SK-N-SH (cell line): Measurements from ENCODE around the gene LRRC34. TPM values are rescaled to one million over a fixed set of nuclear protein-coding genes. Genes with fewer than 3 reads are reported as not detected.

ENCODE experiments used
- CTCF ChIA-PET: fragments of 300-600, 350-600 bp; formaldehyde crosslinking; extraction: SDS; loops from one replicate; lab custom pipeline; 2021; lab: Yijun Ruan, JAX
- POLR2A ChIA-PET: fragments of 350-600 bp; sonication (Branson Sonifier 250); formaldehyde crosslinking; extraction: SDS; loops from one replicate; lab custom pipeline; 2020; ENCODE audit warnings: antibody characterized with exemption, inconsistent platforms; lab: Yijun Ruan, JAX
- DNase-seq: peaks from one replicate; pipeline ENCODE4 v3.0.0; 2012
- H2AFZ ChIP-seq: fragments of 200-600 bp; sonication (generic); 2 replicates; pipeline ENCODE4 v1.8.1; 2016; ENCODE audit warnings: antibody characterized with exemption, mild to moderate bottlenecking, low read depth
- H3F3A ChIP-seq: fragments of 200-600 bp; sonication (generic); replicated peaks from 2 replicates; pipeline ENCODE3; 2016; ENCODE audit warnings: antibody characterized with exemption, mild to moderate bottlenecking; ENCODE audit not compliant: insufficient read depth
- H3K27ac ChIP-seq, 2 experiments: fragments of 200-500 bp in 1 of 2; fragments of 200-600 bp in 1 of 2; sonication (Bioruptor generic) in 1 of 2; sonication (generic), shearing (Covaris generic) in 1 of 2; 2 replicates each; pipeline versions ENCODE4 v1.5.1 to v1.6.1; 2014 to 2016; ENCODE audit warnings: low read depth in 2 of 2, inconsistent platforms in 1 of 2, low read length in 1 of 2, mild to moderate bottlenecking in 1 of 2, mixed read lengths in 1 of 2
- H3K27me3 ChIP-seq: fragments of 200-600 bp; sonication (generic), shearing (Covaris generic); 2 replicates; pipeline ENCODE4 v1.6.1; 2016; ENCODE audit warnings: mixed run types; ENCODE audit not compliant: insufficient read depth
- H3K36me3 ChIP-seq, 2 experiments: fragments of 200-500 bp in 1 of 2; fragments of 200-600 bp in 1 of 2; sonication (Bioruptor generic) in 1 of 2; sonication (generic) in 1 of 2; replicated peaks in 1 of 2; 2 replicates each; pipeline versions ENCODE3 to v1.5.1; 2014 to 2016; ENCODE audit warnings: low read length in 1 of 2, mild to moderate bottlenecking in 1 of 2; ENCODE audit not compliant: insufficient read depth in 2 of 2, control insufficient read depth in 1 of 2
- H3K4me1 ChIP-seq, 2 experiments: fragments of 200-500 bp in 1 of 2; fragments of 200-600 bp in 1 of 2; sonication (Bioruptor generic) in 1 of 2; sonication (generic), shearing (Covaris generic) in 1 of 2; 2 replicates each; pipeline versions ENCODE4 v1.5.1 to v1.6.1; 2014 to 2016; ENCODE audit warnings: low read depth in 1 of 2, low read length in 1 of 2, mixed run types in 1 of 2; ENCODE audit not compliant: insufficient read depth in 2 of 2, control insufficient read depth in 1 of 2
- H3K4me2 ChIP-seq: fragments of 200-600 bp; sonication (generic), shearing (Covaris generic); 2 replicates; pipeline ENCODE4 v1.6.1; 2017; ENCODE audit warnings: mixed run types
- H3K4me3 ChIP-seq, 2 experiments: fragments of 200-500 bp in 1 of 2; fragments of 200-600 bp in 1 of 2; sonication (Bioruptor generic) in 1 of 2; sonication (generic), shearing (Covaris generic) in 1 of 2; 2 replicates each; pipeline versions ENCODE4 v1.5.1 to v1.8.1; 2014 to 2016; ENCODE audit warnings: low read depth in 2 of 2, inconsistent platforms in 1 of 2, low read length in 1 of 2, mild to moderate bottlenecking in 1 of 2, mixed read lengths in 1 of 2, moderate library complexity in 1 of 2
- H3K79me2 ChIP-seq: fragments of 200-600 bp; sonication (generic); 2 replicates; pipeline ENCODE4 v1.8.1; 2017; ENCODE audit warnings: mild to moderate bottlenecking; ENCODE audit not compliant: insufficient read depth
- H3K9ac ChIP-seq: fragments of 200-600 bp; sonication (generic); 2 replicates; pipeline ENCODE4 v1.6.1; 2017; ENCODE audit warnings: mixed run types
- H3K9me2 ChIP-seq: fragments of 200-600 bp; sonication (generic); 2 replicates; pipeline ENCODE4 v1.6.1; 2017; ENCODE audit warnings: mixed run types
- H3K9me3 ChIP-seq: fragments of 200-600 bp; sonication (generic); 2 replicates; pipeline ENCODE4 v1.6.1; 2017; ENCODE audit warnings: mixed run types, mild to moderate bottlenecking, moderate library complexity
- H4K20me1 ChIP-seq: fragments of 200-600 bp; sonication (generic); 2 replicates; pipeline ENCODE4 v1.6.1; 2017; ENCODE audit warnings: mild to moderate bottlenecking, mixed run types; ENCODE audit not compliant: insufficient read depth
- CHD2 ChIP-seq: fragments of 150-350 bp; IDR thresholded peaks from 2 replicates; pipeline ENCODE4 v1.6.1; 2018; ENCODE audit warnings: low read length; ENCODE audit not compliant: partially characterized antibody
- EP300 ChIP-seq, 2 experiments: IDR thresholded peaks; 2 replicates each; pipeline versions ENCODE4 v1.4.0 to v1.6.1; 2012; ENCODE audit warnings: borderline replicate concordance in 1 of 2, low read depth in 1 of 2, low read length in 1 of 2
- EZH2phosphoT487 ChIP-seq: fragments of 200-600 bp; sonication (generic); IDR thresholded peaks from 2 replicates; pipeline ENCODE4 v1.6.1; 2017; ENCODE audit warnings: low read depth, mixed run types, mild to moderate bottlenecking, antibody characterized with exemption, moderate library complexity, borderline replicate concordance
- GATA2 ChIP-seq: sonication (generic); formaldehyde crosslinking; IDR thresholded peaks from 2 replicates; pipeline ENCODE4 v1.5.0; 2020; ENCODE audit warnings: mild to moderate bottlenecking, missing genetic modification reagents
- IRF3 ChIP-seq: fragments of 150-350 bp; IDR thresholded peaks from 2 replicates; pipeline ENCODE4 v1.6.1; 2016; ENCODE audit warnings: mild to moderate bottlenecking, low read depth, low read length
- JUND ChIP-seq: IDR thresholded peaks from 2 replicates; pipeline ENCODE4 v1.4.0; 2012
- MEF2A ChIP-seq: IDR thresholded peaks from 2 replicates; pipeline ENCODE4 v1.4.0; 2012; ENCODE audit warnings: low read depth, borderline replicate concordance
- NFIC ChIP-seq: IDR thresholded peaks from 2 replicates; pipeline ENCODE4 v1.4.0; 2012; ENCODE audit warnings: borderline replicate concordance
- RAD21 ChIP-seq: IDR thresholded peaks from 2 replicates; pipeline ENCODE4 v1.6.1; 2012; ENCODE audit warnings: mild to moderate bottlenecking, low read length
- RCOR1 ChIP-seq: fragments of 150-350 bp; IDR thresholded peaks from 2 replicates; pipeline ENCODE4 v1.6.1; 2017; ENCODE audit warnings: antibody characterized with exemption, low read length
- REST ChIP-seq: IDR thresholded peaks from 2 replicates; pipeline ENCODE4 v1.6.1; 2012; ENCODE audit warnings: mild to moderate bottlenecking, low read depth, low read length, moderate library complexity
- RFX5 ChIP-seq: IDR thresholded peaks from 2 replicates; pipeline ENCODE4 v1.6.1; 2012; ENCODE audit warnings: mild to moderate bottlenecking, improper control_type of control experiment, low read length
- RXRA ChIP-seq: IDR thresholded peaks from 2 replicates; pipeline ENCODE4 v1.4.0; 2012; ENCODE audit warnings: low read depth, mild to moderate bottlenecking, borderline replicate concordance
- SMC3 ChIP-seq: IDR thresholded peaks from 2 replicates; pipeline ENCODE4 v1.6.1; 2012; ENCODE audit warnings: low read depth, low read length, improper control_type of control experiment
- TCF12 ChIP-seq: IDR thresholded peaks from 2 replicates; pipeline ENCODE4 v1.4.0; 2012
- ZBTB33 ChIP-seq: IDR thresholded peaks from 2 replicates; pipeline ENCODE4 v1.4.0; 2012; ENCODE audit warnings: low read depth, borderline replicate concordance
- WGBS: methylation state at CpG from one replicate; pipeline ENCODE4 v1.1.6; 2017; ENCODE audit warnings: low lambda C conversion rate; 5-methylcytosine and 5-hydroxymethylcytosine counted together
- polyA plus RNA-seq, 3 experiments: library from polyadenylated mRNA; depleted of rRNA; stranded (reverse); fragments of >200 nt; gene quantifications; 2 replicates each; pipeline ENCODE4 v1.2.3, GENCODE V29; 2012

The LRRC34 gene
- polyA plus RNA-seq, 1 of the 3 experiments (the other 2 are of a cell fraction) = 1.6 TPM

- TF ChIP-seq JUND (no peak), TCF12 (no peak), RCOR1 (no peak), GATA2 (CRISPR knock-in tag) (no peak), EP300 (IDR thresholded peaks at IDR 0.05; ENCODE audit: borderline replicate concordance in 1 of 2, low read depth in 1 of 2, low read length in 1 of 2) (no peak), SMC3 (no peak), CHD2 (no peak), REST (no peak), RXRA (no peak), RFX5 (no peak), NFIC (no peak), ZBTB33 (no peak), EZH2phosphoT487 (no peak), MEF2A (no peak), IRF3 (no peak), RAD21 (no peak)
- no peaks in the 10 kb centered on the region for H3K9me3 ChIP-seq
- H3F3A ChIP-seq = no peaks in the 10 kb centered on the region
- H3K27ac ChIP-seq = no peak overlapping the region
- H3K27me3 ChIP-seq = no peaks in the 10 kb centered on the region
- no peaks in the 10 kb centered on the region for H3K79me2 ChIP-seq
- CTCF ChIA-PET = interaction anchor here (1.2 kb wide), 1 partner anchor 182 kb away, joined by 4 read pairs; no protein-coding TSS in a partner anchor
- WGBS = 93% methylated on average over 3 of the region's 3 CpGs
- no peak overlapping the region for H3K4me3 ChIP-seq
- no peak overlapping the region for H3K9ac ChIP-seq
- no peak overlapping the region for H3K4me2 ChIP-seq
- H3K4me1 ChIP-seq = no peaks in the 10 kb centered on the region
- peaks cover 0 to 10% of the 10 kb centered on the region in 2 experiments for H3K36me3 ChIP-seq
- no peaks in the 10 kb centered on the region for H4K20me1 ChIP-seq
- POLR2A ChIA-PET = no interaction called here
- no peaks in the 10 kb centered on the region for H3K9me2 ChIP-seq
- no peak overlapping the region for H2AFZ ChIP-seq
- DNase-seq = no peak
These were observed 8.0 kb downstream of the LRRC34 start for GRCh38 chr3:169804681-169805080.
